SJSA1 (cell line): Measurements from ENCODE around the gene PSME3IP1. TPM values are rescaled to one million over a fixed set of nuclear protein-coding genes. Genes with fewer than 3 reads are reported as not detected.

Source experiments
- DNase-seq, 2 experiments: peaks; one replicate each; pipeline ENCODE4 v3.0.0-alpha.2; 2015 to 2020; ENCODE audit warnings: low spot score in 2 of 2, low read depth in 1 of 2
- H3K27ac ChIP-seq: fragments of 250-450 bp; sonication (Bioruptor Pico); 2 replicates; pipeline ENCODE4 v1.5.1; 2020; ENCODE audit warnings: mild to moderate bottlenecking, moderate library complexity
- H3K27me3 ChIP-seq: fragments of 250-450 bp; sonication (Bioruptor Pico); replicated peaks from 2 replicates; pipeline ENCODE4 v1.5.1; 2020; ENCODE audit warnings: mild to moderate bottlenecking, moderate library complexity
- H3K36me3 ChIP-seq: fragments of 250-450 bp; sonication (Bioruptor Pico); 2 replicates; pipeline ENCODE4 v1.5.1; 2020; ENCODE audit warnings: mild to moderate bottlenecking
- H3K4me1 ChIP-seq: fragments of 250-450 bp; sonication (Bioruptor Pico); replicated peaks from 2 replicates; pipeline ENCODE4 v1.6.1; 2021; ENCODE audit warnings: mild to moderate bottlenecking
- H3K4me3 ChIP-seq: fragments of 250-450 bp; sonication (Bioruptor Pico); 2 replicates; pipeline ENCODE4 v1.5.1; 2020; ENCODE audit warnings: mild to moderate bottlenecking
- H3K9me3 ChIP-seq: fragments of 250-450 bp; sonication (Bioruptor Pico); replicated peaks from 2 replicates; pipeline ENCODE4 v1.5.1; 2020; ENCODE audit warnings: mild to moderate bottlenecking
- total RNA-seq: library from RNA; depleted of rRNA; stranded (reverse); fragments of >200 nt; shearing (Covaris generic); gene quantifications from 2 replicates; pipeline ENCODE4 v1.2.3, GENCODE V29; 2014; rRNA removed

Gene PSME3IP1, protein sequence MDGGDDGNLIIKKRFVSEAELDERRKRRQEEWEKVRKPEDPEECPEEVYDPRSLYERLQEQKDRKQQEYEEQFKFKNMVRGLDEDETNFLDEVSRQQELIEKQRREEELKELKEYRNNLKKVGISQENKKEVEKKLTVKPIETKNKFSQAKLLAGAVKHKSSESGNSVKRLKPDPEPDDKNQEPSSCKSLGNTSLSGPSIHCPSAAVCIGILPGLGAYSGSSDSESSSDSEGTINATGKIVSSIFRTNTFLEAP
- total RNA-seq, result 93.1 and 112 TPM in 2 replicates

DNA sequence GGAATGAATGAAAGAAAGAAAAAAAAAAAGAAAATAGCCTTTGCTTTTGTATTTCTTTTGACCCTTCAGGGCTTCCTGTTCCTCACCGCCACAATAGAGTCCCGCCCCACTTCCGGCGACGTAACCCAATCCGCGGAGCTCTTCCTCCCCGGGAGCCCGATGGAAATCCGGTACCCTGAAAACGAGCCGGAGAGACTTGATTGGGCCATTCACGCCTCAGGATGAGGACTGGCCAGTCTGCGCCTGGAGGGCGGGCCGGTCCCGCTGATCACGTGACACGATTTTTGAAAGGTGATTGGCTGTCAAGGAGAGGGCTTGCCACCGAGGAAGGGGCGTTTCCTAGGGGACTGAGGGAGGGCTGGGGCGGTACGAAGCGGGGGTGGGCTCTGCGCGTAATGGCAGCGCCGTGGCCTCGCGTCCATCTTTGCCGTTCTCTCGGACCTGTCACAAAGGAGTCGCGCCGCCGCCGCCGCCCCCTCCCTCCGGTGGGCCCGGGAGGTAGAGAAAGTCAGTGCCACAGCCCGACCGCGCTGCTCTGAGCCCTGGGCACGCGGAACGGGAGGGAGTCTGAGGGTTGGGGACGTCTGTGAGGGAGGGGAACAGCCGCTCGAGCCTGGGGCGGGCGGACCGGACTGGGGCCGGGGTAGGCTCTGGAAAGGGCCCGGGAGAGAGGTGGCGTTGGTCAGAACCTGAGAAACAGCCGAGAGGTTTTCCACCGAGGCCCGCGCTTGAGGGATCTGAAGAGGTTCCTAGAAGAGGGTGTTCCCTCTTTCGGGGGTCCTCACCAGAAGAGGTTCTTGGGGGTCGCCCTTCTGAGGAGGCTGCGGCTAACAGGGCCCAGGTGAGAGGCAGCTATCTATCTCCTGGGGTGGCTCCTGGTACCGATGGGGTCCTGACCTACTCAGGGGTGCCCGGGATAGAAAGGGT is at the start of gene PSME3IP1, which contains the start of gene RSPRY1:
Gene PSME3IP1 (minus strand): TSS at position 95 of the 927 bp plus-strand sequence. CDS start 12,185 bp downstream, outside the sequence.
Gene RSPRY1 (plus strand): TSS at position 385 of the 927 bp plus-strand sequence. CDS start 18,330 bp downstream, outside the sequence.
- H3K4me1 ChIP-seq, result peaks cover 34% of the 10 kb centered on the region
- peak within 1 kb of the TSS; percentile 79 for H3K27ac ChIP-seq
- peak within 1 kb of the TSS; percentile 68 for H3K4me3 ChIP-seq
- peak; percentile 99 for DNase-seq
- no peaks in the 10 kb centered on the region for H3K27me3 ChIP-seq
- peaks cover 6% of the 10 kb centered on the region; the same call in 1 of the 2 replicates for H3K36me3 ChIP-seq
- H3K9me3 ChIP-seq, result no peaks in the 10 kb centered on the region

GRCh38 chr16:57235128-57236021 is 49.5 kb upstream of the PSME3IP1 start:
- Histone ChIP-seq H3K27me3 (no peaks in the 10 kb centered on the region), H3K9me3 (no peaks in the 10 kb centered on the region), H3K36me3 (peaks cover 92% of the 10 kb centered on the region), H3K27ac (no peak overlapping the region), H3K4me1 (no peaks in the 10 kb centered on the region; the same call in 1 of the 2 replicates), H3K4me3 (no peak overlapping the region)
- peak; percentile 34 to 53 for DNase-seq

- peaks cover 94% of the 10 kb centered on the region for H3K36me3 ChIP-seq
Measured at GRCh38 chr16:57234707-57235092, 48.9 kb upstream of the PSME3IP1 start.

GRCh38 chr16:57233944-57234706 is 48.3 kb upstream of the PSME3IP1 start:
- Histone ChIP-seq H3K9me3 (no peaks in the 10 kb centered on the region), H3K4me3 (no peak overlapping the region), H3K36me3 (peaks cover 94% of the 10 kb centered on the region), H3K27me3 (no peaks in the 10 kb centered on the region), H3K27ac (no peak overlapping the region), H3K4me1 (no peaks in the 10 kb centered on the region; the same call in 1 of the 2 replicates)
- DNase-seq, result no peak

More at GRCh38 chr16:57234707-57235092, 48.9 kb upstream of the PSME3IP1 start:
- Histone ChIP-seq H3K4me3 (no peak overlapping the region), H3K27ac (no peak overlapping the region), H3K27me3 (no peaks in the 10 kb centered on the region), H3K9me3 (no peaks in the 10 kb centered on the region), H3K4me1 (no peaks in the 10 kb centered on the region; the same call in 1 of the 2 replicates)
- DNase-seq, result no peak

GRCh38 chr16:57231821-57232350 is 46.0 kb upstream of the PSME3IP1 start:
- peaks cover 91% of the 10 kb centered on the region for H3K36me3 ChIP-seq
- no peaks in the 10 kb centered on the region for H3K9me3 ChIP-seq
- no peaks in the 10 kb centered on the region for H3K27me3 ChIP-seq
- DNase-seq, result no peak
- H3K27ac ChIP-seq, result no peak overlapping the region
- no peaks in the 10 kb centered on the region; the same call in 1 of the 2 replicates for H3K4me1 ChIP-seq
- no peak overlapping the region for H3K4me3 ChIP-seq

GRCh38 chr16:57229079-57229478 is 43.2 kb upstream of the PSME3IP1 start:
- H3K9me3 ChIP-seq, result no peaks in the 10 kb centered on the region
- peaks cover 91% of the 10 kb centered on the region for H3K36me3 ChIP-seq
- DNase-seq, result no peak
- no peaks in the 10 kb centered on the region for H3K27me3 ChIP-seq
- H3K4me3 ChIP-seq, result no peak overlapping the region
- no peaks in the 10 kb centered on the region for H3K4me1 ChIP-seq
- no peak overlapping the region for H3K27ac ChIP-seq

GRCh38 chr16:57226701-57227621 is 41.1 kb upstream of the PSME3IP1 start:
- H3K27ac ChIP-seq, result no peak overlapping the region
- H3K36me3 ChIP-seq, result peaks cover 91% of the 10 kb centered on the region
- H3K4me3 ChIP-seq, result no peak overlapping the region
- no peaks in the 10 kb centered on the region for H3K4me1 ChIP-seq
- DNase-seq, result no peak
- H3K9me3 ChIP-seq, result no peaks in the 10 kb centered on the region
- no peaks in the 10 kb centered on the region for H3K27me3 ChIP-seq

DNA sequence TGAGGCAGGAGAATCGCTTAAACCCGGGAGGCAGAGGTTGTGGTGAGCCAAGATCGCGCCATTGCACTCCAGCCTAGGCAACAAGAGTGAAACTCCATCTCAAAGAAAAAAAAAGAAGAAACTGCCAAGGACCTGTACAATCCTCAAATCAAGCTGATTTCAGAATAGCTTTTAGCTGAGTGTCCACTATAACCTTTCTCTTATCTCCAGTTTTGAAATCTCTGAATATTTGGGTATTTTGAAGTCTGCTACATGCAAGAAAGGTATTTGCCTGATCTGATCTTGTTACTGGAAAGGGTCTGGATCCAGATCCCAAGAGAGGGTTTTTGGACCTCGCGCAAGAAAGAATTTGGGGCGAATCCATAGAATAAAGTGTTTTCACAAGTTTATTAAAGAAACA is 40.1 kb upstream of the PSME3IP1 start:
- H3K27ac ChIP-seq, result no peak overlapping the region

GRCh38 chr16:57224651-57225335 is 39.0 kb upstream of the PSME3IP1 start:
- H3K4me3 ChIP-seq, result no peak overlapping the region
- no peaks in the 10 kb centered on the region for H3K27me3 ChIP-seq
- H3K36me3 ChIP-seq, result peaks cover 88% of the 10 kb centered on the region
- no peaks in the 10 kb centered on the region for H3K9me3 ChIP-seq
- no peak for DNase-seq
- H3K4me1 ChIP-seq, result no peaks in the 10 kb centered on the region
- no peak overlapping the region for H3K27ac ChIP-seq

More for the DNA sequence above, 40.1 kb upstream of the PSME3IP1 start:
- Histone ChIP-seq H3K27me3 (no peaks in the 10 kb centered on the region), H3K4me1 (no peaks in the 10 kb centered on the region), H3K36me3 (peaks cover 91% of the 10 kb centered on the region), H3K4me3 (no peak overlapping the region), H3K9me3 (no peaks in the 10 kb centered on the region)
- DNase-seq, result no peak

GRCh38 chr16:57223057-57223456 is 37.2 kb upstream of the PSME3IP1 start:
- peaks cover 92% of the 10 kb centered on the region for H3K36me3 ChIP-seq

DNA sequence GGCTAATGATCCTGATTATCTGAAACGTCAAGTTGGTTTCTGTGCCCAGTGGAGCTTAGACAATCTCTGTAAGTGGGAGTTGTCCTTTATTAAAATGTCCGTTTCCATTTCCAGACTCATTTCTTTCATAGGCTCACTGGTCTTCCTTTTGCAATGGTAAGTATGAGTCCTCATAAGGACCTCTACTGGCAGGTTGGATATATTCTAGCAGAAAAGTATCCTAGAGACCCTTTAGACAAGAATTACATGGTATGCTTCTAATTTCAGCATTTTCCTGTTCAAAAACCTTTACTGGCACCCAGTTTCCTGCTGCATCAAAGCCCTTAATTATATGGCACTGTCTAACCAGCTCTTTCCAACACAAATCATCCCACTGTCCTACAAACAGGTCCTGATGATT is 31.1 kb upstream of the PSME3IP1 start:
- no peaks in the 10 kb centered on the region; the same call in 1 of the 2 replicates for H3K9me3 ChIP-seq
- peaks cover 90% of the 10 kb centered on the region for H3K36me3 ChIP-seq
- H3K4me1 ChIP-seq, result no peaks in the 10 kb centered on the region
- H3K4me3 ChIP-seq, result no peak overlapping the region
- no peak for DNase-seq
- no peak overlapping the region for H3K27ac ChIP-seq
- H3K27me3 ChIP-seq, result no peaks in the 10 kb centered on the region

More at GRCh38 chr16:57223057-57223456, 37.2 kb upstream of the PSME3IP1 start:
- DNase-seq, result no peak
- Histone ChIP-seq H3K4me1 (no peaks in the 10 kb centered on the region), H3K9me3 (no peaks in the 10 kb centered on the region), H3K27ac (no peak overlapping the region), H3K4me3 (no peak overlapping the region), H3K27me3 (no peaks in the 10 kb centered on the region)
